NT2/D1 (cell line): ENCODE results near the gene CD46.

ENCODE experiments used
- SUZ12 ChIP-seq: IDR thresholded peaks from 2 replicates; pipeline ENCODE4 v1.6.1; 2011; ENCODE audit not compliant: insufficient read length, insufficient read depth; ENCODE audit errors: extremely low read depth
- YY1 ChIP-seq: IDR thresholded peaks from 2 replicates; pipeline ENCODE4 v1.6.1; 2011; ENCODE audit not compliant: insufficient read length, insufficient read depth
- ZNF274 ChIP-seq: IDR thresholded peaks from 2 replicates; pipeline ENCODE4 v1.6.1; 2011; ENCODE audit warnings: mild to moderate bottlenecking, low read depth, low read length

- no peak for TF ChIP-seq ZNF274
- no peak for TF ChIP-seq SUZ12
- no peak for TF ChIP-seq YY1
Measured at GRCh38 chr1:207822602-207823451, 71.0 kb downstream of the CD46 start.
